ENCODE results near the gene TMEM191C. TPM values are rescaled to one million over a fixed set of nuclear protein-coding genes. Genes with fewer than 3 reads are reported as not detected.
A peak's percentile ranks its signal among the peaks of the same experiment; 100 is the strongest.
"Not testable (repeated sequence)": the region's sequence is repeated elsewhere in the genome, so short reads cannot be mapped to it uniquely, and the experiment has no call there.

TMEM191C gene
- total RNA-seq = 4.1 and 5.1 TPM in 2 replicates
- long read RNA-seq, partial matches to known transcripts = 0 of 1 reads
- long read RNA-seq, other reads (novel, unspliced or antisense) = 1 of 1 reads

- peak within 1 kb of the TSS; percentile 99 for H3K27ac Mint-ChIP-seq
- H3K9me3 Mint-ChIP-seq (ENCODE audit: low read depth); DNase-seq (ENCODE audit: low spot score, unreplicated experiment); H3K4me1 Mint-ChIP-seq (ENCODE audit: low read depth); H3K27me3 Mint-ChIP-seq; H3K36me3 Mint-ChIP-seq (ENCODE audit: insufficient read depth): not testable (repeated sequence)
- peak within 1 kb of the TSS; percentile 79 for H3K4me3 Mint-ChIP-seq (ENCODE audit: low read depth)
These were observed at the start of gene TMEM191C for GRCh38 chr22:21467337-21468193. TSS of gene TMEM191C (plus strand) at chr22:21467387. CDS start at chr22:21467460, 73 bp downstream.

- peak; percentile 34 for DNase-seq (ENCODE audit: low spot score, unreplicated experiment)
- Mint-ChIP-seq H3K4me3 (ENCODE audit: low read depth) (peak overlapping the region; percentile 70), H3K27ac (peak overlapping the region; percentile 87)
- H3K4me1 Mint-ChIP-seq (ENCODE audit: low read depth); H3K36me3 Mint-ChIP-seq (ENCODE audit: insufficient read depth); H3K9me3 Mint-ChIP-seq (ENCODE audit: low read depth); H3K27me3 Mint-ChIP-seq: not testable (repeated sequence)
These were observed 49.3 kb upstream of the TMEM191C start for GRCh38 chr22:21417853-21418252.

DNA sequence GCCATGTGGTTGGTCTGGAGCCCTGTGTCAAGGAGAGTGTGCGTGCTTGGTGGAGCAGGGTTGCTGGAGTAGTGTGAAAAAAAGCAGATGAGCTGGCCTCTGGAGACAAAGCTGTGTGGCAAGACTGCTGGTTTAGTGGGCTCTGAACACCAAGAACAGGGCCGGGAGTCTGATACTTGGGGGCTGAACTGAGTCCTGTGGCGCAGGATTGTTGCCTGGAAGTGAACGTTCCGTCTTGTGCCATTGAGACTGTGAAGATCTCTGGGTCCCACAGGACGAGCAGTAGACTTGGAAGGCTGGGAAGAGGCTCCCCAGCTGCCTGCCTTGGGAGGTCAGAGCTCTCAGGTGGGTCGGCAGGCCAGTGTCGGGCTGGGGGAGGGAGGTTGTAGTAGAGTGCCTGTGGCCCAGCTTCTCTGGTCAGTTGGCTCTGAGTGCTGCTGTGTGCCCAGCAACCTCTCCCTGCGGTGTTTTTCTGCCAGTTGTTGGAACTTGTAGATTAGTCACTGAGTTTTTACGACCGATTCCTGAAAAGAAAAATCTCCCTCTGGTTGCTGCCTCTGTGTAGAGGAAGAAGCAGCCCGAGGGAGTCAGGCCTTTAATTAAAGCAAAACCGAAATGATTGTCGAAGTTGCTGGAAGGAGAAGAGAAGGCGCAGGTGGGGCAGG, 48.1 kb upstream of the TMEM191C start:
- not testable (repeated sequence) for H3K4me3 Mint-ChIP-seq (ENCODE audit: low read depth); H3K4me1 Mint-ChIP-seq (ENCODE audit: low read depth); H3K9me3 Mint-ChIP-seq (ENCODE audit: low read depth); H3K36me3 Mint-ChIP-seq (ENCODE audit: insufficient read depth); DNase-seq (ENCODE audit: low spot score, unreplicated experiment); H3K27ac Mint-ChIP-seq; H3K27me3 Mint-ChIP-seq

- DNase-seq (ENCODE audit: low spot score, unreplicated experiment) = peak; percentile 8
- not testable (repeated sequence) for H3K36me3 Mint-ChIP-seq (ENCODE audit: insufficient read depth)
These were observed 46.9 kb upstream of the TMEM191C start for GRCh38 chr22:21420180-21420763.

GRCh38 chr22:21424084-21424709, 43.0 kb upstream of the TMEM191C start:
- not testable (repeated sequence) for H3K4me3 Mint-ChIP-seq (ENCODE audit: low read depth); H3K36me3 Mint-ChIP-seq (ENCODE audit: insufficient read depth)

More at GRCh38 chr22:21420180-21420763, 46.9 kb upstream of the TMEM191C start:
- H3K4me3 Mint-ChIP-seq (ENCODE audit: low read depth); H3K9me3 Mint-ChIP-seq (ENCODE audit: low read depth); H3K27me3 Mint-ChIP-seq; H3K4me1 Mint-ChIP-seq (ENCODE audit: low read depth); H3K27ac Mint-ChIP-seq: not testable (repeated sequence)

DNA sequence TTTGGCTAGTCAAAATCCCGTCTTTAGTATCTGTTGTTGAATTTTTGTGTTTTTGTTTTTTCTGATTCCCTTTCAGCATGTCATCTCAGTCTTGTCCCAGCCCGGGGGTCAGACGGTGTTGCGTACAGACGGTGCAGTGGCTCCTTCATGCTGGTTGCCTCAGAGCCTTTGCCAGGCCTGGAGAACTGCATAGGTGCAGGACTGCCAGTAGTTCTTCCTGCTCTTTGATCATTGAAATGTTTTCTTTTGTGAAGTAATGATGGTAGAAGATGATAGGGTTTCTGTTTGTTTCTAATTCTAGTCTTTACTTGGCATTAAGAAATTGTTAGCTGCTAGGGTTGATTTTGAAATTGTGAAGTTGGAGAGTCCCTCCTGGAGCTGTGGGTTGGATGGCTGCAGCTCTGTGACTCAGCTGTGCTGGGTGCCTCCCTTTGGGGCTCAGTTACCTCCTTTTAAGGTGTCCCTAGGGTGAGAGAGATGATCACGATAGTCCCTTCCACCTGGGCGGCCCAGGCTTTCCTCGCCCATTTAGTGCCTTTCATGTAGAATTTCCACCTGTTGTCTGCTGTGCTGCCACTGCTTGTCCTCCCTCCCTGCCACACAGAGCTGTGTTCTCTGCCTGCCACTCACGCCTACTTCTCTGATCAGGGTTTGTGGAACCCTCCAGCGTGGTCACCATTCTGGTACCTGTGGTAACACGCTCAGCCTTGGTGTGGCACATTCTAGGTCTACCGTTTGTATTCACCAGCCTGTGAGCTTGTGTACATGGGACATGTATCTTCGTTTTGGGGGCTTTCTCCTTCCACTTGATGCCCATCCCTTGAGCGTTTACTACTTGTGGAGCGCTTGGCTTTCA, 32.6 kb upstream of the TMEM191C start:
- not testable (repeated sequence) for H3K36me3 Mint-ChIP-seq (ENCODE audit: insufficient read depth); H3K4me3 Mint-ChIP-seq (ENCODE audit: low read depth); H3K27me3 Mint-ChIP-seq; DNase-seq (ENCODE audit: low spot score, unreplicated experiment); H3K4me1 Mint-ChIP-seq (ENCODE audit: low read depth); H3K27ac Mint-ChIP-seq; H3K9me3 Mint-ChIP-seq (ENCODE audit: low read depth)

More at GRCh38 chr22:21424084-21424709, 43.0 kb upstream of the TMEM191C start:
- not testable (repeated sequence) for DNase-seq (ENCODE audit: low spot score, unreplicated experiment); H3K27ac Mint-ChIP-seq; H3K4me1 Mint-ChIP-seq (ENCODE audit: low read depth); H3K27me3 Mint-ChIP-seq; H3K9me3 Mint-ChIP-seq (ENCODE audit: low read depth)

DNA sequence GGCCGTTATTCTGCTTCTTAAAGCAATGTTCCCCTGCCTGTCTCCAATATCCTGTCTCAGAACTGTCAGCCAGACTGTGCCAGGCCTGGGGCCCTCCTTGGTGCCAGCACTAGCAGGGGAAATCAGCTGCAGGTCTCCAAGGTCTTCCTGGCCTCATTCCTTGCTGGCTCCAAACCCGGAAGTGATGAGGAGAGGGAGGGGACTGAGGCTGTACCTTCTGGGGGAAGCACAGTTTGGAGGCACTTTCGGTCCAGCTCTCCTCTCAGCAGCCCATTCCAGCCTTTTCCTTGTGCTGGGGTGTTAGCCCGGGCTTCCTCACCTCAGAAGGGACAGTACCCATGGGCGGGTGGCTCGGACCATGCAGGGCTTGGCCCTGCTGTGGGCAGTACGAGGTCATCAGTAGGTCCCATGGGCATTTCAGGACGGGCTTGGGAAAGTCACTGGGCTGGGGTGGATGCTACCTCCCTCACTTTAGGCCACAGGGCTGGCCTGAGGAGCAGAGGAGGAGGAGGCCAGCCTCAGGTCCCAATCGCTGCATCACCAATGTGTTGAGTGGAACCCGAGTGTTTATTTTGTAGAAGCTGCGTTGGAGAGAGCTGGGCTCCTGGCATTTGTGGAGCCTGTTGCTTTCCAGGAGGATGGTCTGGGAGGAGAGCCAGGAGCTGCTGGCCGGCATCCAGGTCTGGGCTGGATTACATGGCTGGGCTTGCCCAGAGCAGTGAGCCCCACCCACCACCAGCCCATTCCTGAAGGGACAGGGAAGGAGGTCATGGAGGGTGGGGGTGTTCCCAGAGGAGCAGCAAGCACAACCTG, 31.0 kb upstream of the TMEM191C start:
- H3K9me3 Mint-ChIP-seq (ENCODE audit: low read depth); DNase-seq (ENCODE audit: low spot score, unreplicated experiment); H3K4me3 Mint-ChIP-seq (ENCODE audit: low read depth); H3K36me3 Mint-ChIP-seq (ENCODE audit: insufficient read depth); H3K27me3 Mint-ChIP-seq; H3K4me1 Mint-ChIP-seq (ENCODE audit: low read depth); H3K27ac Mint-ChIP-seq: not testable (repeated sequence)

GRCh38 chr22:21438013-21438412, 29.2 kb upstream of the TMEM191C start:
- not testable (repeated sequence) for H3K27ac Mint-ChIP-seq; H3K27me3 Mint-ChIP-seq; H3K9me3 Mint-ChIP-seq (ENCODE audit: low read depth); H3K4me3 Mint-ChIP-seq (ENCODE audit: low read depth); H3K36me3 Mint-ChIP-seq (ENCODE audit: insufficient read depth); DNase-seq (ENCODE audit: low spot score, unreplicated experiment); H3K4me1 Mint-ChIP-seq (ENCODE audit: low read depth)

DNA sequence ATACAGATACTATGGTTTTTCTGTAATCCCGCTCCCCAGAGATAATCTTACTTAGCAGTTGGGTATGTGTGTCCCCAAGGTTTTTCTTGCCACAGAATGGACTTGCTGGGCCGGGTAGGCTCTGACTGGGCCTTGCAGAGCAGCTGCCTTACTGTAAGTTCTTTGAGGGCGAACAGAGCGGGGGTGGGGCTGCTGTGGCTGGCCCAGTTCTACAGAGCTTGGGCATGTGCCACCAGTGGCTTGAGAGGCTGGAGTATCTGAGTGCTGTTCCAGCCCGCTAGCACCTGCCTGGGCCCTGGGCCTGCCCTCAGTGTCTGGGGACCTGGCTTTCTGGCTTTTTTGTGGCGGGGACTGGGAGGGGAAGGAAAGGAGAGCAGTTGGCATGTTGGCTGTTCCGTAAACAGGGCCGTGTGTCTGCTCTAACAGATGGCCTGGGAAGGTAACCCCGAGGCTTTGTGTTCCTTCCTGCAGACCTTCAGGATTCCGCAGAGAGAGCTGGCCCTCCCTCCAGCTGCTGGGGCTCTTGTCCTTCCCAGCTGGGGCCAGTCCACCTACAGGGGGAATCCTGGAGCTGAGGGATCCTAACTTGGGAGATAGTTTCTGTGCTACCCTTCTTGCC, 27.1 kb upstream of the TMEM191C start:
- not testable (repeated sequence) for H3K36me3 Mint-ChIP-seq (ENCODE audit: insufficient read depth); H3K4me3 Mint-ChIP-seq (ENCODE audit: low read depth); H3K4me1 Mint-ChIP-seq (ENCODE audit: low read depth); H3K9me3 Mint-ChIP-seq (ENCODE audit: low read depth); H3K27me3 Mint-ChIP-seq; DNase-seq (ENCODE audit: low spot score, unreplicated experiment); H3K27ac Mint-ChIP-seq

- not testable (repeated sequence) for H3K4me3 Mint-ChIP-seq (ENCODE audit: low read depth); H3K36me3 Mint-ChIP-seq (ENCODE audit: insufficient read depth); H3K27ac Mint-ChIP-seq; H3K9me3 Mint-ChIP-seq (ENCODE audit: low read depth); DNase-seq (ENCODE audit: low spot score, unreplicated experiment); H3K27me3 Mint-ChIP-seq; H3K4me1 Mint-ChIP-seq (ENCODE audit: low read depth)
These were observed 26.5 kb upstream of the TMEM191C start for GRCh38 chr22:21440676-21441075.

GRCh38 chr22:21441170-21441569, 26.0 kb upstream of the TMEM191C start:
- not testable (repeated sequence) for H3K4me3 Mint-ChIP-seq (ENCODE audit: low read depth); H3K27ac Mint-ChIP-seq; H3K27me3 Mint-ChIP-seq; DNase-seq (ENCODE audit: low spot score, unreplicated experiment); H3K4me1 Mint-ChIP-seq (ENCODE audit: low read depth); H3K36me3 Mint-ChIP-seq (ENCODE audit: insufficient read depth); H3K9me3 Mint-ChIP-seq (ENCODE audit: low read depth)
